Tongue (tissue), 2 donors: Measurements from ENCODE around the gene NKPD1. TPM values are rescaled to one million over a fixed set of nuclear protein-coding genes. Genes with fewer than 3 reads are reported as not detected.

Experiments used
- DNase-seq: peaks from one replicate; pipeline ENCODE4 v3.0.0-alpha.2; 2015
- total RNA-seq: library from RNA; depleted of rRNA; stranded (reverse); fragments of >200 nt; gene quantifications from one replicate; pipeline ENCODE4 v1.2.3, GENCODE V29; 2014

NKPD1 gene
- total RNA-seq = 1.2 TPM

GRCh38 chr19:45160870-45161737, at the start of gene NKPD1:
Gene NKPD1, minus strand, starts transcription at chr19:45160982. Its CDS starts 832 bp downstream, at chr19:45160150.
- peak; percentile 40 for DNase-seq

GRCh38 chr19:45206328-45206727, 45.5 kb upstream of the NKPD1 start:
- DNase-seq = no peak

DNA sequence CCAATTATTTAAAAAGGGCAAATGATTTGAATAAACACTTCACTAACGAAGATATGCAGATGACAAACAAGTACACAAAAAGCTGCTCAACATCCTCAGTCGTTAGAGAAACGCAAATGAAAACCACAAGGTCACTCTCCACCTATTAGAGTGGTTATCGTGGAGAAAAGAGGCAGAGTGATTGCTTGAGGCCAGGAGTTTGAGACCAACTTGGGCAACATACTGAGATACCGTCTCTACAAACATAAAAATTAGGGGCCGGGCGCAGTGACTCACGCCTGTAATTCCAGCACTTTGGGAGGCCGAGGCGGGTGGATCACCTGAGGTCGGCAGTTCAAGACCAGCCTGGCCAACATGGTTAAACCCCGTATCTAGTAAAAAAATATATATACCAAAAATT, 45.0 kb upstream of the NKPD1 start:
- DNase-seq = no peak

DNA sequence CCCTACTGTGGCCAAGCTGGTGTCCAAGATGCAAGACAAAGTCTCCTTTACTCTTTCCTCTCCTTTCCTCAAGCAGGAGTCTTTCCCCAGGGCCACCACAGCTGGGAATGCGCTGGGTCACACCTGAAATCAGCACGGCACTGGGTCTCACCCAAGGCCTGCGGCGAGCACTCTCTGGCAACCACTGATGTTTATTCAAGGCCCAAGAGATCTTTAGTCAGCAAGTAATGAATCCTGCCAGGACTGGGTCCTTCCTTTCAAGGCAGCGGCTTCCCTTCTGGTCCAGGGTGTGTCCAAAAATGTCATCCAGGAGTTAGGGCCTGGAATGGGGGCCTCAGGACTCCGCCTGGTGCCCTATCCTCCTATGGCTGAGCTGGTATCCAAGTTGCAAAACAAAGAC, 41.9 kb upstream of the NKPD1 start:
- no peak for DNase-seq

DNA sequence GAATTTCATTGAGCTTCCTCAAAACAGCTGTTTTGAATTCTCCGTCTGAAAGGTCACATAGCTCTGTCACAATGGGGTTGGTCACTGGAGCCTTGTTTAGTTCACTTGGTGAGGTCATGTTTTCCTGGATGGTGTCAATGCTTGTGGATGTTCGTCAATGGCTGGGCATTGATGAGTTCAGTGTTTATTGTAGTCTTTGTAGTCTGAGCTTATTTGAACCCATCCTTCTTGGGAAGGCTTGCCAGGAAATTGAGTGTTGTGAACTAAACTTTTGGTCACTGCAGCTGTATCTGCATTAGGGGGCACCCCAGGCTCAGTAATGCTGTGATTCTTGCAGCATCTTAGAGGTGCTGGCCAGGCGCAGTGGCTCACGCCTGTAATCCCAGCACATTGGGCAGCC, 39.8 kb upstream of the NKPD1 start:
- peak; percentile 39 for DNase-seq

GRCh38 chr19:45195764-45196163, 35.0 kb upstream of the NKPD1 start:
- DNase-seq = no peak

DNA sequence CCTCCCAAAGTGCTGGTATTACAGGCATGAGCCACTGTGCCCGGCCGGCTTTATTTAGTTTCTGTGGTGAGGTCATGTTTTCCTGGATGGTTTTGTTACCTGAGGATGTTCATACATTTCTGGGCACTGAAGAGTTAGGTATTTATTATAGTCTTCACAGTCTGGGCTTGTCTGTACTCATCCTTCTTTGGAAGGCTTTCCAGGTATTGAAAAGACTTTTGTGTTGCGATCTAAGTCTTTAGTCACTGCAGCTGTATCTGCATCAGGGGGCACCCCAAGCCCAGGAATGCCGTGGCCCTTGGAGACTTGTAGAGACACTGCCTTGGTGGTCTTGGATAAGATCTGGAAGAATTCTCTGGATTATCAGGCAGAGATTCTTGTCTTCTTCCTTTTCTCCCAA, 30.6 kb upstream of the NKPD1 start:
- DNase-seq = peak; percentile 50

- no peak for DNase-seq
Observed at GRCh38 chr19:45189971-45190370, 29.2 kb upstream of the NKPD1 start.

DNA sequence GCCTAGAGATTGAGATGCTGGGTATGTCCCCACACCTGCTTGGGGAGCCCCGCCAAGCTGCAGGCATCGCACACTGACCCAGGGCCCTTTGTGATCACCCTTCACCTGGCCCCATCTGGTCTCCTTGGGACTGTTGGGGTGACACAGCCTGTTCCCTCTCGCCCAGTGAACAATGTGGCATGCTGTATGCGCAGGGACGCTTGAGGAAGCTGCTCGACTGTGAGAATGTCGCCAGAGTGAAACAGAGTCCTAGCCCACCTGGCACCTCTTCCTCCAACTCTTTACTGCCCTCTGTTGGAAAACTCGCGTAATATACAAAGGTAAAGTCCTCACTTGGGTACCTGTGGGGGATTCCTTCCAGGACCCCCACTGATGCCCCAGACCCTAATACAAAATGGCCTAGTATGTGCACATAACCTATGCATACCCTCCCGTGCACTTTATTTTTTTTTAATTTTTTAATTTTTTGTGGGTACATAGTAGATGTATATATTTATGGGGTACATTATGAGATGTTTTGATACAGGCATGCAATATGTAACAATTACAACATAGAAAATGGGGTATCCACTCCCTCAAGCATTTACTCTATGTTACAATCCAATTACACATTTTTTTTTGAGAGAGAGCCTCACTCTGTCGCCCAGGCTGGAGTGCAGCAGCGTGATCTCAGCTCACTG, 26.8 kb upstream of the NKPD1 start:
- peak; percentile 27 for DNase-seq

- DNase-seq = no peak
Observed at GRCh38 chr19:45186509-45187334, 25.9 kb upstream of the NKPD1 start.

GRCh38 chr19:45184115-45184514, 23.3 kb upstream of the NKPD1 start:
- no peak for DNase-seq

GRCh38 chr19:45182758-45183157, 22.0 kb upstream of the NKPD1 start:
- DNase-seq = no peak

DNA sequence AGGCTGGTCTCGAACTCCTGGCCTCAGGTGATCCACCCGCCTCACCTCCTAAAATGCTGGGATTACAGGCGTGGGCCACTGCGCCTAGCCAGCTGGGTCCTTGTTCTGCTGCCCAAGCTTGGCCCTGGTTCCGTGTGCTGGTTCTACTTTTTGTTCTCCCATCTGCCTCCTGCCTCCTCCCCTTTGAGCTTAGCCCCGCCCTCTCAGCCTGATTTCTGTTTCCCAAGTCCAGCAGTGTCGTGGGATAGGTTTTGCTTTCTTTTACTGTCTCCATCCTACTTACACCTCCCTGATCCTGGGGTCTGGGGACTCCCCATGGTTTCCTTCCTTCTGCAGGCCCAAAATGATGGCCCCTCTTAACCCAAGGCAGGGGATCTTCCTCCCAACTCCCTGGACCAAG, 20.2 kb upstream of the NKPD1 start:
- DNase-seq = no peak

DNA sequence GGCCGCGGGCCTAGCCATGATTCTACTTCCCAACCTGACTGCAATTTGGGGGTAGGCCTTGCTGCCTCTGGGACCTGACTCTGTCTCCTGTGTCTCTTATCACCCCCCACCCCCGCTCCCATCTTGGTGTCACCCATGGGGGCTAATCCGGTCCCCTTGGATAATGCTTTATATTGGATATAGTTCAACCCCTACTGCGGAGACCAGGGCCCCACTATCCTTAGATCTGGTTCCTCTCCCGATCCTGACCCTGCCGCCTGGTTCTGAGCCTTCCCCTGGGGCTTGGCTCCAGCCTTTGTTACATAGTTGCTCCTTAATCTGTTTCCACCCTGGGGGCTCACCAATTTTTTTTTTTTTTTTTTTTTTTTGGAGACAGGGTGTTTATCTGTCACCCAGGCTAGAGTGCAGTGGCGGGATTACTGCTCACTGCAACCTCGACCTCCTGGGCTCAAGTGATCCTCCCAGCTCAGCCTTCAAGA, 19.1 kb upstream of the NKPD1 start:
- DNase-seq = no peak

DNA sequence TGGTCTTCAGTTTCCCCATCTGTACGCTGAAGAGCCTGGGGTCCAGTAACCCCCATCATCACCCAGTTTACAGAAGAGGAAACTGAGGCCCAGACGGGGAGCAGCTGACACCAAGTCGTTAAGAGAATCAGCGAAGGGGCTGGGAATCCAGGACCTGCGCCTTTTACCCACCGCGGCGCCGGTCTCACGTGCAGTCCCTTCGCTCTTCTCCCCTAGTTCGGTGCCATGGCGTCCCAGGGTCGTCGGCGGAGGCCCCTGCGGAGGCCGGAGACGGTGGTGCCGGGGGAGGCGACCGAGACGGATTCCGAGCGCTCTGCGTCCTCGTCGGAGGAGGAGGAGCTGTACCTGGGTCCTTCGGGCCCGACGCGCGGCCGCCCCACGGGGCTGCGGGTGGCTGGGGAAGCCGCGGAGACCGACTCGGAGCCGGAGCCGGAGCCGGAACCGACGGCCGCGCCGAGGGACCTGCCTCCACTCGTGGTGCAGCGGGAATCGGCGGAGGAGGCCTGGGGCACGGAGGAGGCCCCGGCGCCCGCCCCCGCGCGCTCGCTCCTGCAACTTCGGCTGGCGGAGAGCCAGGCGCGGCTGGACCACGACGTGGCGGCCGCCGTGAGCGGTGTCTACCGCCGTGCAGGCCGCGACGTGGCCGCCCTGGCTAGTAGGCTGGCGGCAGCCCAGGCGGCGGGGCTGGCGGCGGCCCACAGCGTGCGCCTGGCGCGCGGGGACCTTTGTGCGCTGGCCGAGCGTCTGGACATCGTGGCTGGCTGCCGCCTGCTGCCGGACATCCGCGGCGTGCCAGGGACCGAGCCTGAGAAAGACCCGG, 18.5 kb upstream of the NKPD1 start:
- DNase-seq = peak; percentile 15

DNA sequence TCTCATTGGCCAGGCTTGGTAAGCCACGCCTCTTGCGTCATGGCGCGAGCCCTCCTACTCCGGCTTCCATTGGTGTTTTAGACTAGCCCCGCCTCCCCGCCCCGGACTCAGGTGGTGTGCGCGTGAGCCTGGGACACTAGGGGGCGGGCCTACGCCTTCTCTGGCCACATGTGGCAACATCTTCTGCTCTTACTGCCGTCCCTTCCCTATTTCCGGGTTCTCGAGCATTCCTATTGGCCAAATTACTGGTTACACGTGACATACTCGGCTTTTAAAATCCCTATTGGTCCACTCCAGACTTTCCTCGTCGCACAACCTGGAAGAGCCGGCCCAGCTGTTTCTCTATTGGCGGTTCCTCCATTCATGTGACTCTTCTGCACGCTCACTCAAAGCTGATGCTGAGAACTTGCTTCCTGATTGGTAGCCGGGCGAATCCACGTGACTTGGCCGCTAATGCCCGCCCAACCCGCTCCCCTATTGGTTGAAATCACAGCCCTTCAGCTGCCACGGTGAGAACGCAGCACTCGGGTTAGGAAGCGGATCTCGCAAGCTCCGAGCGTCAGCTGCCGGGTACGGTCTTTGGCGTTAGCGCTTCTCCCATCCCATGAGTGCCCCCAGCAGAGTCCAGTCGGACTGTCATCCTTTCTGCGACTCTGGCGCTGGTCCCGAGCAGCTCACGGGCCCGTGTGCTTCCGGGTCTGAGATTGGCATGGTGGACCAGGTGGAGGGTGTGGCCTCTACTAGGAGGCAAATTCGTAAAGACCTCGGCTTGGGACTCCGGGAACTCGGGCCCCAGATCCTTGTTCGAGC, 17.7 kb upstream of the NKPD1 start, which contains the start of gene BLOC1S3:
Gene BLOC1S3, plus strand, starts transcription at position 523 of the 810 bp plus-strand sequence. CDS start 513 bp downstream, outside the sequence.
- peak; percentile 100 for DNase-seq

- no peak for DNase-seq
Observed at GRCh38 chr19:45177817-45178261, 17.1 kb upstream of the NKPD1 start, which contains the start of gene TRAPPC6A. Gene TRAPPC6A, minus strand, starts transcription at chr19:45178237. Its CDS starts 19 bp downstream, at chr19:45178218.

GRCh38 chr19:45175515-45176345, 14.9 kb upstream of the NKPD1 start:
- no peak for DNase-seq

DNA sequence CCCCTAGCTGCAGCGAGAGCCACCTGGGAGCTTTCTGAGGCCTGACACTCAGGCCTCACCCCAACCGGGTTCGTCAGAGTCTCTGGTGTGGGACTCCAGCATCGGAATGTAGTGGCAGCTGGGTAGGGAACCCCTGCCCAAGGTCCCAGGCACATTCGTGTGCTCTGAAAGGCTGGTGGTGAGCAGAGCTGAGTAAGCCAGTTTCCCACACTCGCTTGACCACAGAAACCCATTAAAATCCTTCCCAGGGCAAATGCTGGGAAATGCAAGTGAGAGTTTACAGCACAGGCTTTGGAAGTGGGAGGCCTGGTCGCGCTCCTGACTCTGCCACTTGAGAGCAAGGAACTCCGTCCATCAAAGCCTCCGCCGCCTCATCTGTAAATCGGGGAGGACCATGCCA, 13.0 kb upstream of the NKPD1 start:
- DNase-seq = no peak
